HL-60/S4 treated with phorbol 12-myristate 13-acetate at 8.2 ng/mL for 4 days and 3 days (cell line): ENCODE data around the gene BRSK2.

Experiments
- in situ Hi-C: fragments of 300-500 bp; cut with MboI; formaldehyde crosslinking; loops from 2 replicates; pipeline ENCODE4 v1.15.0; 2022; ENCODE audit warnings: low sequenced_read_pairs

BRSK2 gene

GRCh38 chr11:1461826-1462697 lies 72.3 kb downstream of the BRSK2 start:
- in situ Hi-C loops = no loop called here

- in situ Hi-C loops = no loop called here
Observed at GRCh38 chr11:1462698-1462975, 72.9 kb downstream of the BRSK2 start.

DNA sequence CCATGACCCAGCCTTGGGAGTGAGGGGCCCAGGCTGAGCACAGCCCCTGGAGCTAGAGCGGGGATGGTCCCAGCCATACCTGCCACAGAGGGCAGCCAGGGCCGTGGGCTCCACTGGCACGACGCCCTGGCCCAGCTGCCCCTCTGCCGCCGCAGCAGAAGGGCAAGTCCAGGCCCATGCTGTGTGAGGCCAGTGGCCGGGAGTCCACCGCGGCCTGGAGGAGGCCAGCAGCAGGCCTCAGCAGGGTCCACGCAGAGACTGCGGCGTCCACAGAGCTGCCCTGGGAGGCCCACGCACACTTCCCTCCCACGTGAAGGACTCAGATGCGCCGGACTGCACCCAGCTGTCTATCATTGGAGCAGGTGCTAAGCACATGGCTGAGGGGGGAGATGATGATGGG lies 73.3 kb downstream of the BRSK2 start:
- in situ Hi-C loops = no loop called here

GRCh38 chr11:1466784-1467183 lies 77.0 kb downstream of the BRSK2 start:
- in situ Hi-C loops = no loop called here

DNA sequence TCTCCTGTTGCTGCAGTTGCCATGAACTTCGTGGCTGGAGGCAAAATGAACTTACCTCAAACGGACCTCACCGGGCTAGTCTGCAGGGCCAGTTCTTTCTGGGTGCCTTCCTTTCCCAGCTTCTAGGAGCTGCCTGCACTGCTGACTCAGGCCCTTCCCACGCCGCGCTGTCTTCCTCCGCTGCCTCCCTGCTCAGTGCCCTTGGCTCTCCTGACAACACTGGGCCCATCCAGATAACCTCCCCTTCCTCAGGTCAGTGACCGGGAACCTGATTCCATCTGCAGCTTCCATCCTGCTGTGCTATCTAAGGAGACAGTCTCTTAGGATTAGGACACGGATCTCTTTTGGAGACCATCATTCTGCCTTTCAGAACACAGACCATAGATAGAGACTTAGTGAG lies 77.5 kb downstream of the BRSK2 start:
- in situ Hi-C loops = no loop called here

GRCh38 chr11:1468002-1468401 lies 78.3 kb downstream of the BRSK2 start:
- in situ Hi-C loops = no loop called here

DNA sequence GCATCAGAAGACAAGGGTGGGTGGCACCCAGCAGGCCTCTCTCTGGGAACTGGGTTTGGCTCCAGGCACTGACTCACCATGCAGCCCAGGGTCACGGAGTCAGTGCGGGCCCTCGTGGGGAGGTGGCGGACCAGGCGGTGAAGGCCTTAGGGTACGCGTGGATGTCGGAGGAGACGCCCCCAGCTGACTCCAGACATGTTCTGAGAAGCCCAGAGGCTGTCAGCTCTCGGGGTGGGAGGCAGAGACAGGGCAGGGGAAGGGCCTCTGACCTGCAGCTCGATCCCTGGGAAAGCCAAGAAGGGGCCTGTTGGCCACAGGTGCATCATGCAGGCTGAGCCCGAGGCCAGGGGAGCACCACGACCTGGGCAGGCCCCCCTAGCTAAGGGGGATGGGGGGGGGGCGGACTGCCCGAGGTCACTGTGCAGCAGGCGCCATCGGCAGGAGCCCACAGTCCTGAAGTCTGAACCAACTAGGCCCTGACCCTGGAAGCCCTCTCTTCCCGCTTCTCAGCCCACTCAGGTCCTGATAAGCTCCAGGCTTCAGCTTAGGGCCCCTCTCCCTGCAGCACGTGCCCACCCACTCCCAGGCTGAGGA lies 78.8 kb downstream of the BRSK2 start:
- in situ Hi-C loops = no loop called here

DNA sequence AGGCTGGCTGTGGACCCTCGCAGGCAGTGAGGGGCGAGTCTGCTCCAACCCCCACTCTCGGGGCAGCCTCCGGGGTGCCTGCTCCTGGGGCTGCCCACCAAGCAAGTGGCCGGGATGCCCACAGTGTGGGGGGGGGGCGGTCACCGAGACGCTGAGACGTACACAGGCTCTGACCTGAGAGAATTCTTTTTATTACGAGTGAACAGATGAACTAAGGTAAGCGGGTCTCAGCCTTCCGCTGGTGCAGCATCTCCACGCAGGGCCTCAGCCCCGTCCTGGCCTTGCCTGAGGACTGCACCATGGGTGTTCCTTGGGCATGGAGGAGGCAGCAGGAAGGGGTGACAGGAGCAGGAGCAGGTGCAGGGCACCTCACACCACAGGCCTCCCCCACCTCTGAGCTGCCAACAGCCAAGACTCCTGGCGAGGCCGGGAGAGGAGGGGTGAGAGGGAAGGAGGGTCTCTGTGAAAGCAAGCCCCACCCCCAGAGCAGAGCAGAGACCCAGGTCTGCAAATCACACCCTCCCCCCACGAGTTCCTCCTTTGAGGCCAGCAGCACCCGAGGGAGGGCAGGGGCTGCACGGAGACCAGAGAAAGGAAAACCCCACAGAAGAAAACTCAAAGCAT lies 79.7 kb downstream of the BRSK2 start:
- in situ Hi-C loops = no loop called here

GRCh38 chr11:1469911-1470680 lies 80.4 kb downstream of the BRSK2 start:
- in situ Hi-C loops = no loop called here

DNA sequence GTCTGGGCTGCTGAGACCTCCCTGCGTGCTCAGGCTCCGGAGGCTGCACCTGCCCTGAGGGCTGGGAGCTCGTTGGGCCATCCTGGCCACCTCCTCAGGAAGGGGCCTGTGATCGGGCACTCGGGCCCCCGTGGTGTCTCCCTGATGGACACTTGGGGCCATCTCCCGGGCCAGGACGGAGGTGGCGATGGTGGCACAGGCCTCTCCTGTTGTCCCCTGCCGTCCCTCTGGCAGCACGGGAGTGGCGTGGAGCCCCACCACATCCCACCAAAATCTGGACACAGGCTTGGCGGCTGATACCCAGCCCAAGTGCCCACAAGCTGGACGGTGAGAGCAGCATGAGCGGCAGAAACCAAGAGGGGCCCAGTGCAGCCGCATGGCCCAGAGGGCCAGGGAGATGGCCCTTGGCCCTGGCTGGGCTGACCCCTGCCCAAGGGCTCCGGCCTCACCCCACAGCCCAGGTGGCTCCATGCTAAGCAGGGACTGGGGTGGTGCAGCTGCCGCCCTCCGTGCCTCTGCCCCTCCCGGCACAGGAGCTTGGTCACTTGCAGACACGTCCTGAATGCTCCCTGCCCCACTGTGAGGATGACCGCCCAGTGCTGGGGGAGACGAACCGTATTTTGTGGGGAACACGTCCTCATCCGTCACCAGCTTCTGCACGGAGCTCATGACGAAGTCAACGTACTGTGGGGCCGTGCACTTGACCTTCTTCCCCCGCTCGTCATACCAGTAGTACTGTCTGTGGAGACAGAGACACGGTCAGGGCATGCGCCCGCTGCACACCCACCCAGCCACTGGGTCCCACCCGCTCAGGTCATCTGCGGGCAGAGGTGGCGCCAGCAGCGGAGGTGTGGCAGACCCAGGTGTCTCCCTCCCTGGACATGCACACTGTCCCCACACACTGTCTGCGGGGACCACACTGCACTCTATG lies 81.2 kb downstream of the BRSK2 start:
- in situ Hi-C loops = no loop called here

GRCh38 chr11:1471736-1472135 lies 82.0 kb downstream of the BRSK2 start:
- in situ Hi-C loops = no loop called here

DNA sequence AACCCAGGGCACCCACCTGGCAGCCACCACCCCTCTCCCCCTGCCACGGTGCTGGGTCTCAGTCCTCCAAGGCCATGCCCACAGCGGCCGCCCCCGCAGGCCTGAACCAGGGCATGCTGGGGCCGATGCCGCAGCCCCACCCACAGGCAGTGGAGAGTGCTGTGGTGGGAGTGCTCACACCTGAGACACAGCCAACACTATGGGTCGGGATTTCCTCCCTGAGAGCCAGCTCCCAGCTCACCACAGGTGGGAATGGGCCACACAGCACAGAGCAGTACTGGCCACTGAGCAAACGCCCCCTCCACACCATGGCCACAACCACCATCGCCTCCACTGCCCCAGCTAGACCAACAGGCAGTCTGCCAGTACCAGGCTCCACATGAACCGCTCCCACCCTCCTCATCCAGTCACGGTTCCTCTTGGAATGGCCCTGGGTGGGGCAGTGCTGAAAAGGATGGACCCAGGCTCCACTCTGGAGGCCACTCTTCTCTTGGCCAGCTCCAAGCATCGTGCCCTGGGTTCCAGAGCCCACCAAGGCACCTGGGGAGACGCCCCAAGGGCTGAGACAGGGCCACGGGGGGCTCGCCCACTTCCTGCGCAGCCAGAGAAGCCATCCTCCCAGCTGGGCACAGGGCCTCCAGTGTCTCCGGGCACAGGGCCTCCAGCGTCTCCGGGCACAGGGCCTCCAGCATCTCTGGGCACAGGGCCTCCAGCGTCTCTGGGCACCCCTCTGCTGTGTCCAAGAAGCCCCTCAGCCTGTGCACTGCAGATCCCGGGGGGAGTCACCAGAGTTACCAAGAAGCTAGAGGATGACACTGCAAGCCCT lies 82.7 kb downstream of the BRSK2 start:
- in situ Hi-C loops = no loop called here

- in situ Hi-C loops = no loop called here
Observed at GRCh38 chr11:1473011-1473628, 83.4 kb downstream of the BRSK2 start.

- in situ Hi-C loops = no loop called here
Observed at GRCh38 chr11:1473786-1474185, 84.1 kb downstream of the BRSK2 start.

GRCh38 chr11:1475841-1476240 lies 86.1 kb downstream of the BRSK2 start:
- in situ Hi-C loops = no loop called here

DNA sequence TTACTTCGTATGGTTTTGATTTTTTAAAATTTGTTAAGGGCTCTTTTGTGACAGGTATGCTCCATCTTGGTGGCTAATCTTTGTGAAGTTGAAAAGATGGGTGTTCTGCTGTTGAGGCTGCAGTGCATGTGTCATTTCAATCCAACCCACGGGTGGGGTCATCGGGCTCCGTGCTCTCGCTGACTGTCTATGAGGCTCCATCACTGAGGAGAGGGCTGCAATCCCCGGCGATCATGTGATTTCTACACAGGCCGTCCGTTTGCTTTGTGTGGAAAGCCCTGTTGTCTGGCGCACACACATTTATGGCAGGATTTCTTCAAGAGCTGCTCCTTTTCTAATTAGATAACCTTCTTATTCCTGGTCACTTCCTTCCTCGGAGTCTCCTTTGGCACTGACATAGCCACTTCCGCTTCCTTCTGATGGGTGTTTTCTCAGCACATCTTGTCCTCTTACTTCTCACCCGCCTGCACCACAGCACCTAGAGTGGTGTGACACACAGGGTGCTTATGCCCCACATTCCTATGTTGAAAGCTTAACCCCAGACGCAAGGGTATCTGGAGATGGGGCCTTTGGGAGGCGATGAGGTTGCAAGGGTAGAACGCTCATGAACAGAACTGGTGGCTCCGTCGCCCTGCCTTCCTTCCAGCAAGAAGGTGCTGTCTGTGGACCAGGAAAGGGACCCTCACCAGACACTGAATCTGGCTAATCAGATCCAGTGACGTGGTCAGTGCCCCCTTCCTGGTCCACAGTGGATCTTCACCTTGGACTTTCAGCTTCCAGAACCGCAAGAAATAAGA lies 87.4 kb downstream of the BRSK2 start:
- in situ Hi-C loops = no loop called here

GRCh38 chr11:1478011-1478410 lies 88.3 kb downstream of the BRSK2 start:
- in situ Hi-C loops = no loop called here

GRCh38 chr11:1478544-1478943 lies 88.8 kb downstream of the BRSK2 start:
- in situ Hi-C loops = no loop called here
